ENCODE measurements around the gene SYT17.

- TF ChIP-seq PPARA (CRISPR knock-in tag; IDR thresholded peaks at IDR 0.05; ENCODE audit: borderline replicate concordance) (no peak), ZFP3 (CRISPR knock-in tag; IDR thresholded peaks at IDR 0.05) (no peak), ZNF8 (CRISPR knock-in tag; IDR thresholded peaks at IDR 0.05) (no peak), CREB5 (CRISPR knock-in tag; IDR thresholded peaks at IDR 0.05; ENCODE audit: low read depth) (no peak), CSRNP3 (CRISPR knock-in tag; IDR thresholded peaks at IDR 0.05) (no peak), ZFP30 (CRISPR knock-in tag; IDR thresholded peaks at IDR 0.05) (no peak), POU6F1 (CRISPR knock-in tag; IDR thresholded peaks at IDR 0.05; ENCODE audit: borderline replicate concordance, low read depth) (no peak), ESRRG (CRISPR knock-in tag; IDR thresholded peaks at IDR 0.05) (no peak), RARB (CRISPR knock-in tag; IDR thresholded peaks at IDR 0.05) (no peak), CSDC2 (CRISPR knock-in tag; IDR thresholded peaks at IDR 0.05) (no peak)
- TF ChIP-seq, protein P1, sequence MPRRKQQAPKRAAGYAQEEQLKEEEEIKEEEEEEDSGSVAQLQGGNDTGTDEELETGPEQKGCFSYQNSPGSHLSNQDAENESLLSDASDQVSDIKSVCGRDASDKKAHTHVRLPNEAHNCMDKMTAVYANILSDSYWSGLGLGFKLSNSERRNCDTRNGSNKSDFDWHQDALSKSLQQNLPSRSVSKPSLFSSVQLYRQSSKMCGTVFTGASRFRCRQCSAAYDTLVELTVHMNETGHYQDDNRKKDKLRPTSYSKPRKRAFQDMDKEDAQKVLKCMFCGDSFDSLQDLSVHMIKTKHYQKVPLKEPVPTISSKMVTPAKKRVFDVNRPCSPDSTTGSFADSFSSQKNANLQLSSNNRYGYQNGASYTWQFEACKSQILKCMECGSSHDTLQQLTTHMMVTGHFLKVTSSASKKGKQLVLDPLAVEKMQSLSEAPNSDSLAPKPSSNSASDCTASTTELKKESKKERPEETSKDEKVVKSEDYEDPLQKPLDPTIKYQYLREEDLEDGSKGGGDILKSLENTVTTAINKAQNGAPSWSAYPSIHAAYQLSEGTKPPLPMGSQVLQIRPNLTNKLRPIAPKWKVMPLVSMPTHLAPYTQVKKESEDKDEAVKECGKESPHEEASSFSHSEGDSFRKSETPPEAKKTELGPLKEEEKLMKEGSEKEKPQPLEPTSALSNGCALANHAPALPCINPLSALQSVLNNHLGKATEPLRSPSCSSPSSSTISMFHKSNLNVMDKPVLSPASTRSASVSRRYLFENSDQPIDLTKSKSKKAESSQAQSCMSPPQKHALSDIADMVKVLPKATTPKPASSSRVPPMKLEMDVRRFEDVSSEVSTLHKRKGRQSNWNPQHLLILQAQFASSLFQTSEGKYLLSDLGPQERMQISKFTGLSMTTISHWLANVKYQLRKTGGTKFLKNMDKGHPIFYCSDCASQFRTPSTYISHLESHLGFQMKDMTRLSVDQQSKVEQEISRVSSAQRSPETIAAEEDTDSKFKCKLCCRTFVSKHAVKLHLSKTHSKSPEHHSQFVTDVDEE (CRISPR knock-in tag; IDR thresholded peaks at IDR 0.05) = no peak
- TF ChIP-seq, protein P2, sequence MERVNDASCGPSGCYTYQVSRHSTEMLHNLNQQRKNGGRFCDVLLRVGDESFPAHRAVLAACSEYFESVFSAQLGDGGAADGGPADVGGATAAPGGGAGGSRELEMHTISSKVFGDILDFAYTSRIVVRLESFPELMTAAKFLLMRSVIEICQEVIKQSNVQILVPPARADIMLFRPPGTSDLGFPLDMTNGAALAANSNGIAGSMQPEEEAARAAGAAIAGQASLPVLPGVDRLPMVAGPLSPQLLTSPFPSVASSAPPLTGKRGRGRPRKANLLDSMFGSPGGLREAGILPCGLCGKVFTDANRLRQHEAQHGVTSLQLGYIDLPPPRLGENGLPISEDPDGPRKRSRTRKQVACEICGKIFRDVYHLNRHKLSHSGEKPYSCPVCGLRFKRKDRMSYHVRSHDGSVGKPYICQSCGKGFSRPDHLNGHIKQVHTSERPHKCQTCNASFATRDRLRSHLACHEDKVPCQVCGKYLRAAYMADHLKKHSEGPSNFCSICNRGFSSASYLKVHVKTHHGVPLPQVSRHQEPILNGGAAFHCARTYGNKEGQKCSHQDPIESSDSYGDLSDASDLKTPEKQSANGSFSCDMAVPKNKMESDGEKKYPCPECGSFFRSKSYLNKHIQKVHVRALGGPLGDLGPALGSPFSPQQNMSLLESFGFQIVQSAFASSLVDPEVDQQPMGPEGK (CRISPR knock-in tag; IDR thresholded peaks at IDR 0.05; ENCODE audit: borderline replicate concordance) = no peak
Observed at GRCh38 chr16:19119564-19119963, 48.5 kb upstream of the SYT17 start.
